Activated naive CD8-positive, alpha-beta T cell (primary cell): ENCODE measurements around the gene MCEE.

Experiments
- H3K27ac Mint-ChIP-seq: one replicate; pipeline ENCODE4 v1.8.0; 2021; ENCODE audit warnings: mixed read lengths
- H3K27me3 Mint-ChIP-seq: one replicate; pipeline ENCODE4 v1.8.0; 2021; ENCODE audit warnings: mixed read lengths
- H3K36me3 Mint-ChIP-seq: one replicate; pipeline ENCODE4 v1.8.0; 2021; ENCODE audit warnings: mixed read lengths
- H3K4me1 Mint-ChIP-seq: one replicate; pipeline ENCODE4 v1.8.0; 2021; ENCODE audit warnings: low read depth, mixed read lengths
- H3K4me3 Mint-ChIP-seq: one replicate; pipeline ENCODE4 v1.8.0; 2021; ENCODE audit warnings: mild to moderate bottlenecking, mixed read lengths
- H3K9me3 Mint-ChIP-seq: one replicate; pipeline ENCODE4 v1.8.0; 2021; ENCODE audit warnings: low read depth, mixed read lengths

The MCEE gene

GRCh38 chr2:71074893-71075395 lies 55.1 kb downstream of the MCEE start:
- Mint-ChIP-seq H3K27me3 (no peaks in the 10 kb centered on the region), H3K36me3 (peaks cover 9% of the 10 kb centered on the region), H3K4me1 (peaks cover 45% of the 10 kb centered on the region), H3K9me3 (no peaks in the 10 kb centered on the region), H3K4me3 (no peak overlapping the region), H3K27ac (no peak overlapping the region)

- H3K4me1 Mint-ChIP-seq = peaks cover 55% of the 10 kb centered on the region
- H3K4me3 Mint-ChIP-seq = peak overlapping the region; percentile 41
- H3K9me3 Mint-ChIP-seq = no peaks in the 10 kb centered on the region
- H3K36me3 Mint-ChIP-seq = peaks cover 9% of the 10 kb centered on the region
- no peaks in the 10 kb centered on the region for H3K27me3 Mint-ChIP-seq
- H3K27ac Mint-ChIP-seq = peak overlapping the region; percentile 85
Observed at GRCh38 chr2:71073475-71073874, 56.6 kb downstream of the MCEE start.

DNA sequence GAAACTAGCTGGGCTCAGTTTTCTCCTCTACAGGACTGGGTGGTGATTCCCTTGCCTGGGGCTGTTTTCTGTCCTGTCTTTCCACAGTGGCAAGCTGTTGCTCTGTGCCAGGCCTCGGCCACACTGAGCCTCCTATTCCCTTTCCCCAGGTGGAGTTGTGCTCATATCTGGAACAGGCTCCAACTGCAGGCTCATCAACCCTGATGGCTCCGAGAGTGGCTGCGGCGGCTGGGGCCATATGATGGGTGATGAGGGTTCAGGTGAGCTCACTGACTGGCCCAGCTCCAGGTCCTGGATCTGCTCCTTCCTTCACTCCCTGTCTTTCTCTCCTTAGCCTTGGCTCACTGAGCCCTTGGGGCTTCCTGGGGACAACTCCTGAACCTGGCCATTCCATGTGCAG lies 57.5 kb downstream of the MCEE start:
- Mint-ChIP-seq H3K27me3 (no peaks in the 10 kb centered on the region), H3K36me3 (peaks cover 9% of the 10 kb centered on the region), H3K9me3 (no peaks in the 10 kb centered on the region), H3K4me3 (peak overlapping the region; percentile 95), H3K27ac (peak overlapping the region; percentile 97), H3K4me1 (peaks cover 59% of the 10 kb centered on the region)

DNA sequence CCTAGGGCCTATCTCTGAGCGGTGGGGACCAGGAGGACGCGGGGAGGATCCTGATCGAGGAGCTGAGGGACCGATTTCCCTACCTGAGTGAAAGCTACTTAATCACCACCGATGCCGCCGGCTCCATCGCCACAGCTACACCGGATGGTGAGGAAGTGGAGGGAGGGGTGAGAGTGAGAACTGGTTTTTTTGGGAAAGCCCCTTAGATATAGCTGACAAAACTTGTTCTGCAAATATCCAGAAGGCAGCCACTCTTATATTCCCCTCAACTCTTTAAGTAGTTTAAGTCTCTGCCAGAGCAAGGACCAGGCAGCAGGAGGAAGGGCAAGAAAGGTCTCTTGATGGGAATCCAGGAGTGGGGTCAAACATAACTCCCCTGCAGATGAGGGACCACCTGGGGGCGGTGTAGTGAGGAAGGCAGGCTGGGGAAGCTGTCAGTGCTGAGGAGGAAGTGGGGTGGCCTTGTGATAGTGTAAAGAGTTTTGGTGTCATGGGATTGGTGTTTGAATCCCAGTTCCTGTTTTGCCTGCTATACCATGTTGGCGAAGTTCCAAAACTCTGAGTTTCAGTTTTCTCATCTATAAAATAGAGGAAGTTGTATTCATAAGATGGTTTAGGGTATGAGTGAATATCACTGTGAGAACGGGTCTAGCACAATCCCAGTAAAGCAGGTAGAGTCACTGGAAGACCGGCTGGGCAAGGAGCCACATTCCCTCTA lies 58.2 kb downstream of the MCEE start:
- H3K27ac Mint-ChIP-seq = peak overlapping the region; percentile 97
- no peaks in the 10 kb centered on the region for H3K9me3 Mint-ChIP-seq
- peaks cover 6% of the 10 kb centered on the region for H3K36me3 Mint-ChIP-seq
- H3K27me3 Mint-ChIP-seq = no peaks in the 10 kb centered on the region
- peak overlapping the region; percentile 95 for H3K4me3 Mint-ChIP-seq
- peaks cover 65% of the 10 kb centered on the region for H3K4me1 Mint-ChIP-seq

GRCh38 chr2:71070294-71071093 lies 59.5 kb downstream of the MCEE start:
- Mint-ChIP-seq H3K27me3 (no peaks in the 10 kb centered on the region), H3K27ac (peak overlapping the region; percentile 99), H3K4me1 (peaks cover 66% of the 10 kb centered on the region), H3K4me3 (peak overlapping the region; percentile 95), H3K36me3 (peaks cover 6% of the 10 kb centered on the region), H3K9me3 (no peaks in the 10 kb centered on the region)

- Mint-ChIP-seq H3K4me3 (peak overlapping the region; percentile 95), H3K36me3 (peaks cover 6% of the 10 kb centered on the region), H3K27me3 (no peaks in the 10 kb centered on the region), H3K4me1 (peaks cover 66% of the 10 kb centered on the region), H3K27ac (peak overlapping the region; percentile 99), H3K9me3 (no peaks in the 10 kb centered on the region)
Observed at GRCh38 chr2:71069376-71069775, 60.7 kb downstream of the MCEE start.

GRCh38 chr2:71068218-71069035 lies 61.6 kb downstream of the MCEE start, which contains the start of gene NAGK:
Gene NAGK, plus strand, starts transcription at chr2:71068648. Its CDS starts 36 bp downstream, at chr2:71068684.
- no peaks in the 10 kb centered on the region for H3K27me3 Mint-ChIP-seq
- H3K27ac Mint-ChIP-seq = peak within 1 kb of the TSS; percentile 99
- no peaks in the 10 kb centered on the region for H3K9me3 Mint-ChIP-seq
- peaks cover under 1% of the 10 kb centered on the region for H3K36me3 Mint-ChIP-seq
- H3K4me3 Mint-ChIP-seq = peak within 1 kb of the TSS; percentile 95
- H3K4me1 Mint-ChIP-seq = peaks cover 57% of the 10 kb centered on the region

GRCh38 chr2:71067567-71068217 lies 62.3 kb downstream of the MCEE start:
- Mint-ChIP-seq H3K27ac (peak overlapping the region; percentile 99), H3K4me3 (peak overlapping the region; percentile 95), H3K27me3 (no peaks in the 10 kb centered on the region), H3K36me3 (no peaks in the 10 kb centered on the region), H3K4me1 (peaks cover 49% of the 10 kb centered on the region), H3K9me3 (no peaks in the 10 kb centered on the region)

GRCh38 chr2:71066856-71067255 lies 63.2 kb downstream of the MCEE start:
- peak overlapping the region; percentile 99 for H3K27ac Mint-ChIP-seq
- H3K4me1 Mint-ChIP-seq = peaks cover 42% of the 10 kb centered on the region
- no peaks in the 10 kb centered on the region for H3K9me3 Mint-ChIP-seq
- H3K27me3 Mint-ChIP-seq = no peaks in the 10 kb centered on the region
- H3K36me3 Mint-ChIP-seq = no peaks in the 10 kb centered on the region
- peak overlapping the region; percentile 54 for H3K4me3 Mint-ChIP-seq

DNA sequence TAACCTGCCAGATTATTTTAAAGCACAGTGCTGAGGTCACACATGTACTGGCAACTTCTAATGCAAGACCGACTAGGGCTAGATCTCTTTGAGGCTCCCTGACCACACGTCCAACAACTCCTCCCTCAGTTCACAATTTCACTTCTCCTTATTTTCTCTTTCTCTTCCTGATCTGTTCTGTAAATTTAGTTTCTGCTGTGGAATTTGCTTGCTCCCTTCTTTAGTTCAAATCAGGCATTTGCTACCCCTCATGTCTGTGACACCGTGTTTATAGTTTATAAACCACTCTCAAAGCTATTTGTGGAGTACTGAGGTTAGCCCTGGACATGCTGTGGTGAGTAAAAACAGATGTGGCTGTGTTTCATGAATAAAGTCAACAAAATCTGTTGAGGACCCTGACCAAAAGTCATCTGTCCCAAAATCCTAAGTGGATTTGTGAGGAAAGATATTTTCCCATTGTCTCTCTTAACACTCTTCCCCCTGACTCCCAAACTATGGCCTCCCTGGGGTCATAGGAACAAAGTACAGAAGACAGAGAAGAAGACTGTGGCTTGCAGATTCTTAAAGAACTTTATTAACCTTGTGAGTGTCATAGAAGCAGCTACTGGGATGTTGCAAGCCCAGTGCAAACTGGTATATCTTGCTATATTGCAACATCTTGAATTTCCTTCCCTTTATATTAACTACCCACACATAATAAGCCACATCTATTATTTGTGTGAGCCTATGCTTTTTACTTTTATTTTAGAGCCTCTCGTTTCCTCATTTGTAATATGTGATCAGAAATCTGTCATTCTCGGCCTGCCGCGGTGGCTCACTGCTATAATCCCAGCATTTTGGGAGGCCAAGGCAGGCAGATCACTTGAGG lies 65.0 kb downstream of the MCEE start:
- H3K36me3 Mint-ChIP-seq = no peaks in the 10 kb centered on the region
- no peaks in the 10 kb centered on the region for H3K27me3 Mint-ChIP-seq
- H3K4me3 Mint-ChIP-seq = no peak overlapping the region
- no peak overlapping the region for H3K27ac Mint-ChIP-seq
- H3K9me3 Mint-ChIP-seq = no peaks in the 10 kb centered on the region
- peaks cover 23% of the 10 kb centered on the region for H3K4me1 Mint-ChIP-seq

- H3K4me3 Mint-ChIP-seq = no peak overlapping the region
- H3K4me1 Mint-ChIP-seq = peaks cover 15% of the 10 kb centered on the region
- H3K9me3 Mint-ChIP-seq = no peaks in the 10 kb centered on the region
- no peaks in the 10 kb centered on the region for H3K36me3 Mint-ChIP-seq
- no peak overlapping the region for H3K27ac Mint-ChIP-seq
- peaks cover 6% of the 10 kb centered on the region for H3K27me3 Mint-ChIP-seq
Observed at GRCh38 chr2:71064110-71064611, 65.9 kb downstream of the MCEE start.

DNA sequence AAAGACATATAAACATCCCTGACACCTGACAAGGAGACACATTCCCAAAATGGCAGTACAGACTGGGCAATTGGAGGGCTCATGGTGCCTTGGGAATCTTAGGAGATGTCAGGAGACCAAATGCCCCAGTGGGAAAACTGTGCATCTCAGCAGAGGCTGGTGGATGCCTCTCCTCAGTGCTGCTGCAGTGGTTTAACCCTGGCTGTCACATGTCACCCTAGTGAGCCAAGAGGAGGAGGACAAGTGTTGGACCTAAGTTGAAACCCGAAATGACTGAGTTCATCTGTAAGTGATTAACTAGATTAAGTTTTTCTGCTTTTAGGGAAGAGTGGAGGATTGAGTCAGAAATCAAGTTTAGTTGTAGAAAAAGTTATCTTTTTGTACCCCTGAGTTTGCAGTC lies 66.8 kb downstream of the MCEE start:
- no peak overlapping the region for H3K27ac Mint-ChIP-seq
- H3K27me3 Mint-ChIP-seq = peaks cover 6% of the 10 kb centered on the region
- no peaks in the 10 kb centered on the region for H3K36me3 Mint-ChIP-seq
- H3K4me1 Mint-ChIP-seq = peaks cover 13% of the 10 kb centered on the region
- H3K9me3 Mint-ChIP-seq = no peaks in the 10 kb centered on the region
- no peak overlapping the region for H3K4me3 Mint-ChIP-seq

DNA sequence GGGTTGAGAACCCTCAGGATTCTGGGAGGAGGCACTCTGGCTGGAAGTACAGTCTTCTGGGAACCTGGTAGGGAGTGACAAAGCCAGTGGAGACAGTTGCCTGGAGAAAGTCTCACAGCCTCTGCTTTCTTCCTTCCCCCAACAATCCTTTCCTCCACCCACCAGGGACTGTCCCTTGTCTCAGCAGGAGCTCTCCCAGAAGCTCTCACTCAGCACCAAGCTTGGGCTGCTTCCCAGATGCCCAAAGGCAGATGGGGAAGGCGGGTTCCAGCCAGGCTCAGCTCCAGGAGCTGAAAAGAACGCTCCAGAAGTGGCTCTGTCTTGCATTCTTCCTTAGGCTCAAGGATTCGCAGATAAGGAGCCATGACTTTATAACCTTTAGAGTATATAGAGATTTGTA lies 69.2 kb downstream of the MCEE start:
- Mint-ChIP-seq H3K27ac (no peak overlapping the region), H3K4me3 (no peak overlapping the region), H3K9me3 (no peaks in the 10 kb centered on the region)

More for the DNA sequence above, 69.2 kb downstream of the MCEE start:
- Mint-ChIP-seq H3K4me1 (no peaks in the 10 kb centered on the region), H3K27me3 (peaks cover 6% of the 10 kb centered on the region), H3K36me3 (no peaks in the 10 kb centered on the region)
